ENCODE results near the gene PDE4B. TPM values are rescaled to one million over a fixed set of nuclear protein-coding genes. Genes with fewer than 3 reads are reported as not detected.

The PDE4B gene
- total and polyA plus RNA-seq, 9 of the 15 experiments (the other 6 are each of a cell fraction or from before 2014, with no cell fraction given), result 0.09 TPM; not detected in 8

DNA sequence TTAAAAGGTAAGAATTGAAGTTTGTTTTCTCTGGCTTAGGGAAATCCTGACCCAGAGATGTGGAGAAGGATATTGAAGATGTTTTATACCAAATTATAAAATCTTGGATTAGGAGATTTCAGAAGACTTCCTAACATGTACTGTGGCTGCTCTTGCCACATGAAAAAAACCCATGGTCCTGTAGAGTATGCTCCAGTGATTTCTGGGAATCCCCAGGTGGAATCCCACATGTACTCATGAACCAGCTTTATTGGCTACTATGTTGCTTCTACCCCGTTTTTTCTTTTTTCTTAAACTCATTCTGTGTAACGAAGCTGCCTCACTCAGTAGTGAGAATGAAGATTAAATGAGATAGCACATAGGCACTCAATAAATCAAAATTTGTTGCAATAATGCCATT, 608.5 kb downstream of the PDE4B start (continued):
- TF ChIP-seq CREBBP (IDR thresholded peaks at IDR 0.05; ENCODE audit: low read depth, low read length) (no peak), HDAC6 (IDR thresholded peaks at IDR 0.05; ENCODE audit: low read depth, low read length) (no peak), RBM15 (IDR thresholded peaks at IDR 0.05; ENCODE audit: insufficient read depth, low read length) (no peak), PML (IDR thresholded peaks at IDR 0.05; ENCODE audit: low read length) (no peak)

DNA sequence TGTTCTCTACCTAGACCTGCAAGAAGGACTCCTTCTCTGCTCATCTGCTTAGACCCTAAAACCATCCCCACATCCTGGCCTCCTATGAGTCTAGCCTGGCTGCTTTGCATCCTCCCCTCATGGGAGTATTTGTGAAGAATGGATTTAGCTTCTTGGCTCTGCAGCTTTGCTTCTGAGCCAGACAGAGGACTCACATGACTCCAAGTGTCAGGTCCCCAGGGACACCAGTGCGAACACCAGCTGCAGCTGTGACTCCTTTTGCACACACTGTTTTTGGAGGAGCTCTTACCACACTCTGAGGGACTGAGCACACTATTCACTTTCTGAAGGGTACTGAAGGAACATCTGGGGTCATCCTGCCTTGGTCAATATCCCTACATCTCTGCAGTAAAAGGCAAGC, 609.5 kb downstream of the PDE4B start:
- Histone ChIP-seq H3K79me2 (ENCODE audit: control insufficient read depth, insufficient read depth, low read length) (no peaks in the 10 kb centered on the region), H3K4me2 (ENCODE audit: insufficient read depth, low read length) (no peak overlapping the region), H3K27me3 (ENCODE audit: control insufficient read depth in 2 of 2, insufficient read depth in 2 of 2, low read length in 2 of 2) (no peaks in the 10 kb centered on the region; a peak in 1 of 5 replicates), H3K36me3 (ENCODE audit: control insufficient read depth, insufficient read depth, low read length) (no peaks in the 10 kb centered on the region), H3K9me1 (ENCODE audit: control insufficient read depth, insufficient read depth, low read length) (no peaks in the 10 kb centered on the region), H2AFZ (ENCODE audit: low read depth, low read length) (no peak overlapping the region), H3K9me3 (replicated peaks; ENCODE audit: control insufficient read depth, insufficient read depth, low read depth, low read length) (no peaks in the 10 kb centered on the region), H4K20me1 (replicated peaks; ENCODE audit: control insufficient read depth, insufficient read depth, low read length) (no peaks in the 10 kb centered on the region), H3K27ac (ENCODE audit: extremely low read depth, low read depth, low read length) (no peak overlapping the region), H3K4me1 (replicated peaks in 1 of 2; ENCODE audit: control insufficient read depth in 2 of 2, insufficient read depth in 2 of 2, low read length in 2 of 2) (no peaks in the 10 kb centered on the region), H3K4me3 (no peak overlapping the region), H3K9ac (ENCODE audit: insufficient read depth in 1 of 2, low read depth in 2 of 2, low read length in 2 of 2) (no peak overlapping the region)
- TF ChIP-seq KDM1A (IDR thresholded peaks at IDR 0.05), result no peak
- TF ChIP-seq, protein P1, sequence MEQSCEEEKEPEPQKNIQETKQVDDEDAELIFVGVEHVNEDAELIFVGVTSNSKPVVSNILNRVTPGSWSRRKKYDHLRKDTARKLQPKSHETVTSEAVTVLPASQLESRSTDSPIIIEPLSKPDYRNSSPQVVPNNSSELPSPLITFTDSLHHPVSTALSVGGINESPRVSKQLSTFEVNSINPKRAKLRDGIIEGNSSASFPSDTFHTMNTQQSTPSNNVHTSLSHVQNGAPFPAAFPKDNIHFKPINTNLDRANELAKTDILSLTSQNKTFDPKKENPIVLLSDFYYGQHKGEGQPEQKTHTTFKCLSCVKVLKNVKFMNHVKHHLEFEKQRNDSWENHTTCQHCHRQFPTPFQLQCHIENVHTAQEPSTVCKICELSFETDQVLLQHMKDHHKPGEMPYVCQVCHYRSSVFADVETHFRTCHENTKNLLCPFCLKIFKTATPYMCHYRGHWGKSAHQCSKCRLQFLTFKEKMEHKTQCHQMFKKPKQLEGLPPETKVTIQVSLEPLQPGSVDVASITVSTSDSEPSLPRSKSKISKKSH (CRISPR knock-in tag; IDR thresholded peaks at IDR 0.05), result no peak
- no peak for TF ChIP-seq BDP1 (IDR thresholded peaks at IDR 0.05; ENCODE audit: insufficient read depth, insufficient read length)
- no peak for TF ChIP-seq ZKSCAN3 (CRISPR knock-in tag; IDR thresholded peaks at IDR 0.05)
- TF ChIP-seq ZNF644 (tag; IDR thresholded peaks at IDR 0.05; ENCODE audit: low read depth), result no peak
- no peak for TF ChIP-seq CTBP1 (IDR thresholded peaks at IDR 0.05; ENCODE audit: borderline replicate concordance)
- TF ChIP-seq, protein P2, sequence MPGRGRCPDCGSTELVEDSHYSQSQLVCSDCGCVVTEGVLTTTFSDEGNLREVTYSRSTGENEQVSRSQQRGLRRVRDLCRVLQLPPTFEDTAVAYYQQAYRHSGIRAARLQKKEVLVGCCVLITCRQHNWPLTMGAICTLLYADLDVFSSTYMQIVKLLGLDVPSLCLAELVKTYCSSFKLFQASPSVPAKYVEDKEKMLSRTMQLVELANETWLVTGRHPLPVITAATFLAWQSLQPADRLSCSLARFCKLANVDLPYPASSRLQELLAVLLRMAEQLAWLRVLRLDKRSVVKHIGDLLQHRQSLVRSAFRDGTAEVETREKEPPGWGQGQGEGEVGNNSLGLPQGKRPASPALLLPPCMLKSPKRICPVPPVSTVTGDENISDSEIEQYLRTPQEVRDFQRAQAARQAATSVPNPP (IDR thresholded peaks at IDR 0.05; ENCODE audit: borderline replicate concordance, insufficient read depth, insufficient read length), result no peak
- no peak for TF ChIP-seq NCOA1 (IDR thresholded peaks at IDR 0.05; ENCODE audit: low read depth)
- no peak for TF ChIP-seq HNRNPH1 (optimal IDR thresholded peaks at IDR 0.05; ENCODE audit: low read depth, low read length)
- TF ChIP-seq, protein P3, sequence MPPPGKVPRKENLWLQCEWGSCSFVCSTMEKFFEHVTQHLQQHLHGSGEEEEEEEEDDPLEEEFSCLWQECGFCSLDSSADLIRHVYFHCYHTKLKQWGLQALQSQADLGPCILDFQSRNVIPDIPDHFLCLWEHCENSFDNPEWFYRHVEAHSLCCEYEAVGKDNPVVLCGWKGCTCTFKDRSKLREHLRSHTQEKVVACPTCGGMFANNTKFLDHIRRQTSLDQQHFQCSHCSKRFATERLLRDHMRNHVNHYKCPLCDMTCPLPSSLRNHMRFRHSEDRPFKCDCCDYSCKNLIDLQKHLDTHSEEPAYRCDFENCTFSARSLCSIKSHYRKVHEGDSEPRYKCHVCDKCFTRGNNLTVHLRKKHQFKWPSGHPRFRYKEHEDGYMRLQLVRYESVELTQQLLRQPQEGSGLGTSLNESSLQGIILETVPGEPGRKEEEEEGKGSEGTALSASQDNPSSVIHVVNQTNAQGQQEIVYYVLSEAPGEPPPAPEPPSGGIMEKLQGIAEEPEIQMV (tag; conservative IDR thresholded peaks at IDR 0.05; ENCODE audit: low read depth), result no peak
- TF ChIP-seq ZNF239 (CRISPR knock-in tag; IDR thresholded peaks at IDR 0.05), result no peak
- POLR2A ChIA-PET, result no interaction called here
- 0% methylated on average over 1 of the region's 1 CpG for WGBS (ENCODE audit: insufficient coverage, low coverage, missing lambda C conversion rate)
- intact Hi-C loops (cut with micrococcal nuclease) (no loop called here), in situ Hi-C loops (cut with MboI) (no loop called here)
- BruUV-seq (replicated peaks), result no TSS peak
- ATAC-seq (no peak), DNase-seq (ENCODE audit: extremely low read depth in 1 of 4, low spot score in 3 of 4) (no peak), FAIRE-seq (no peak)
- CTCF ChIA-PET (ENCODE audit: low intra/inter-chr PET ratio), result no interaction called here
